Brain microvascular endothelial cell (primary cell): ENCODE results near the gene TNIP1.

Experiments
- DNase-seq: peaks from one replicate; pipeline ENCODE4 v3.0.0-alpha.2; 2020
- H3K27ac ChIP-seq: fragments of 250-450 bp; sonication (Bioruptor Pico); 2 replicates; pipeline ENCODE4 v1.5.1; 2020; ENCODE audit warnings: mild to moderate bottlenecking, moderate library complexity
- H3K27me3 ChIP-seq: fragments of 250-450 bp; sonication (Bioruptor Pico); replicated peaks from 2 replicates; pipeline ENCODE4 v1.5.1; 2020; ENCODE audit warnings: mild to moderate bottlenecking
- H3K36me3 ChIP-seq: fragments of 250-450 bp; sonication (Bioruptor Pico); replicated peaks from 2 replicates; pipeline ENCODE4 v1.5.1; 2020; ENCODE audit warnings: mild to moderate bottlenecking
- H3K4me3 ChIP-seq: 2 replicates; pipeline ENCODE4 v1.5.1; 2011; ENCODE audit warnings: low read depth, mild to moderate bottlenecking, control low read depth, low read length, moderate library complexity
- CTCF ChIP-seq: IDR thresholded peaks from 2 replicates; pipeline ENCODE4 v1.5.1; 2011; ENCODE audit warnings: low read depth, mild to moderate bottlenecking, moderate library complexity, low read length, control low read depth, inconsistent platforms; ENCODE audit errors: missing control alignments
- in situ Hi-C: cut with HindIII; loops from 2 replicates; pipeline ENCODE4 v1.10.0; 2017; ENCODE audit warnings: low sequenced_read_pairs, low pct_ligation_motif_present

Gene TNIP1

GRCh38 chr5:151104795-151105194 lies 24.0 kb upstream of the TNIP1 start:
- Histone ChIP-seq H3K36me3 (peaks cover 91% of the 10 kb centered on the region), H3K27me3 (no peaks in the 10 kb centered on the region), H3K4me3 (no peak overlapping the region), H3K27ac (no peak overlapping the region)
- in situ Hi-C loops = no loop called here
- no peak for TF ChIP-seq CTCF
- no peak for DNase-seq

GRCh38 chr5:151101746-151102145 lies 20.9 kb upstream of the TNIP1 start:
- DNase-seq = no peak
- H3K27me3 ChIP-seq = no peaks in the 10 kb centered on the region
- peaks cover 63% of the 10 kb centered on the region for H3K36me3 ChIP-seq
- no peak overlapping the region for H3K4me3 ChIP-seq
- no peak for TF ChIP-seq CTCF
- H3K27ac ChIP-seq = no peak overlapping the region
- in situ Hi-C loops = no loop called here

GRCh38 chr5:151101151-151101550 lies 20.3 kb upstream of the TNIP1 start:
- DNase-seq = no peak
- Histone ChIP-seq H3K27me3 (no peaks in the 10 kb centered on the region), H3K27ac (no peak overlapping the region), H3K4me3 (no peak overlapping the region), H3K36me3 (peaks cover 57% of the 10 kb centered on the region)
- in situ Hi-C loops = no loop called here
- TF ChIP-seq CTCF = no peak

GRCh38 chr5:151100681-151101080 lies 19.8 kb upstream of the TNIP1 start:
- H3K36me3 ChIP-seq = peaks cover 52% of the 10 kb centered on the region
- H3K4me3 ChIP-seq = no peak overlapping the region
- no peaks in the 10 kb centered on the region for H3K27me3 ChIP-seq
- no peak for DNase-seq
- in situ Hi-C loops = no loop called here
- TF ChIP-seq CTCF = no peak
- no peak overlapping the region for H3K27ac ChIP-seq

GRCh38 chr5:151098768-151099121 lies 17.9 kb upstream of the TNIP1 start:
- TF ChIP-seq CTCF = no peak
- H3K27ac ChIP-seq = no peak overlapping the region
- no peak overlapping the region for H3K4me3 ChIP-seq
- H3K27me3 ChIP-seq = no peaks in the 10 kb centered on the region
- peaks cover 34% of the 10 kb centered on the region for H3K36me3 ChIP-seq
- DNase-seq = no peak
- in situ Hi-C loops = no loop called here
